SKM-1 (cell line): Measurements from ENCODE around the gene TAGLN3.

Experiments
- DNase-seq: peaks from one replicate; lab custom pipeline; 2025; ENCODE audit not compliant: unreplicated experiment; lab: John Stamatoyannopoulos, UW

The TAGLN3 gene

DNA sequence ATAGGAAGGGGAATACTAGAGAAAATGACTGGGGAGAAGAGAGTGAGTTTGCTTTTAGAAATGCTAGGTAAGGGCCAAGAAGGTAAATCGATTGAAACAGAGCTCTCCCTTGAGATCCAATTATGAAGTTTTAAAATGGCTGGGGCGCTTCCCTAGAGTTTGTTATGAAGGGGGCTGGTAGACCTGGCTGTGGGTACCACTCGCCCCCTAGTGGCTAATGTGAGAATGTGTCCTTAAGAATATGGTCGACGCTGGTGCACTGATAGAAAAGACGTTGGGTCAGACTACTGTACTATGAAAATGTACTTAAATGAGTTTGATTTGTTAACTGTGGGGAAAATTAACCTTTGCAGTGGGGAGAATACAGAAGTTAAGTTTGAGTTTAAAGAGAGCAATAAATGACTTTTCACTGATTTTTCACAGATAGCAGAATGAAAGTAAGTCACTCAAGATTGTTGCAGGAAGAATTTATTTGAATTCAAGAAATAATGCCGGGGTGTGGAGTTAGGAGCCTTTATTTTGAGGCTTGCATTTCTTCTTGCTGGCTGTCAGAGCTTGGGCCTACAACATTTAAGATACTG is 45.0 kb downstream of the TAGLN3 start:
- peak; percentile 64 for DNase-seq

DNA sequence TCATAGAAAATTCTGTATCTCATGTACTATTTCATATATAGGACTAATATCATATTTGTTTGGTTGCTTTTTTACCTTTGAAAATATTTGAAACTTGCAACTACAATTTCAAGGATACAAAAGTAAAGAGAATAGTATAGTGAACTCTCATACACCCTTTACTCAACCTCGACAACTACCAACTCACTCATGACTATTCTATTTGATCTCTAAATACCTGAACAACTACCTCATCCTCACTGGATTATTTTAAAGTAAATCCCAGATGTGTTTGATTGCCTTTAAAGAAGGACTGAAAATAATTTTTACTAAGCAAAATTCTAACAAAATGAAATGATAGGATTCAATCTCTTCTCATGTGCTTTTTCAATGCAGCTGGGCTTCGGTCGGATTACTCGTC is 47.9 kb downstream of the TAGLN3 start:
- no peak for DNase-seq

DNA sequence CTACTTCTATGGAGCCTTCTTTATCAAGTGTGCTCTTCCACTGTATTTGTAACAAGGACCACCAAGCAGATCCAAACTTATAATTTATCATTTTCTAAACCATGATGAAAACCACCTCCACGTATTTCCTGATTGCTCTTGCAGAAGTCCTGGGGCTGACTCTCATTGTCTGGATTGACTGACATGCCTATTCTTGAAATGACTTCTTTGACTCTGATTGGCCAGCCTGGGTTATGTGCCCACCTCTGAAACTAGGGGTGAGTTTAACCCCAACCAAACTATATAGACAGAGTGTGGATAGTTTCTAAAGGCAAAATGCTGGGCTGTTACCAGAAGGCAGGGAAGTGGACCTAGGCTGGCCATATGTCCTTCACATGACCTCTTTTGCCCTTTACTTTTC is 48.5 kb downstream of the TAGLN3 start:
- no peak for DNase-seq

DNA sequence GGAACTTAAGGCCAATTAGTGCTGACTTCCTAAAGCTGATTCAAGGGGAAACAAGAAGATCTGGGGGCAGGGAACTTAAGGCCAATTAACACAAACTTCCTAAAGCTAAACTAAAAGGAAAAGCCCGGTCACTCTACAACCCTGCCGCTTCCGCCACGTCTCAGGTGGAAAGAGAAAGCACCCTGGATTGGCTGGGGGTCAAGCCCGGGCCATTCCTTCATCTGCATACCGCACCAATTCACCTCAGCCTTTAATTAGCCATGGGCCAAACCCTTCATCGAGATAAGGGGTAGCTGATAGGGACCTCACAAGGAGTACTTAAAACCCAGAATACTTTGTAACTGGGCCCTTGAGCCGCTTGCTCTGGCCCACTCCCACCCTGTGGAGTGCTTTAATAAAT is 50.2 kb downstream of the TAGLN3 start:
- DNase-seq = no peak

DNA sequence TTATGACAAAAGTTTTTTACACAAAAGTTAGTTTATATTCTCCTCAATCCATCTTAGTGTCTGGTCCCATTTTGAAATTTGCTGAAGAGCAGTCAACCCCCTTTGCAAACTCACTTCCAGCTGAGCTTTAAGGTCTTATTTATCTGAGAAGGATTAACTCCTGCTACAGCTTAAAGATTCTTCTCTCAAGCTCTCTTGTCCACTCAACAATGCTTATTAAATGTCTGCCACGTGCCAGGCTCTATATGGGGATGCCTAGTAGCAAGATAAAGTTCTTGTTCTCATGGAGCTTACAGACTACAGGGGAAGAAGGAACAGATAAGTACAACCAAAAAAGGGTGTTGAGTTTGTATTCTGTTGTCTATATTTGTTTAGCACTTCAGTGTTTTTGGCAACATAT is 54.5 kb downstream of the TAGLN3 start:
- no peak for DNase-seq

DNA sequence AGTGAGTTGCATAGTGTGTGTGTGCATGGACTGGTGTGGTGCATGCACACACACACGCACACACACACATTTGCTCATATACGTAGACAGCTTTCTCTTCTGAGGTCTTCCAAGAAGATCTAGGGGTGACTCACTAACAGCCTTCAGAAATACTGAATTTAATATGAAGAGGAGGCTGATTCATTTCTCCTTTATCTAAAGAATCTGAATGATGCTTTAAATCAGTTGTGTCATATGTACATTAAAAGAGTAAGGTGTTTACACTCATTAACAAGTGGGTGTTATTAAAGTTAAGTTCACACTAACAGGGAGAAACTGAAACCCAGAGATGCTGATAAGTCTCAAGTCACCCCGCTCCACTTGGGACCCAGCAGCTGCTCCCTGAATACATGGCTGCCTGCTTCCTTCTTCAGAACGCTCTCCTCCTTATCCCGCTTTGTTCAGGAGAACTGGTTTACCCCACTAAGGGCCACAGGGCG is 57.8 kb downstream of the TAGLN3 start:
- no peak for DNase-seq

DNA sequence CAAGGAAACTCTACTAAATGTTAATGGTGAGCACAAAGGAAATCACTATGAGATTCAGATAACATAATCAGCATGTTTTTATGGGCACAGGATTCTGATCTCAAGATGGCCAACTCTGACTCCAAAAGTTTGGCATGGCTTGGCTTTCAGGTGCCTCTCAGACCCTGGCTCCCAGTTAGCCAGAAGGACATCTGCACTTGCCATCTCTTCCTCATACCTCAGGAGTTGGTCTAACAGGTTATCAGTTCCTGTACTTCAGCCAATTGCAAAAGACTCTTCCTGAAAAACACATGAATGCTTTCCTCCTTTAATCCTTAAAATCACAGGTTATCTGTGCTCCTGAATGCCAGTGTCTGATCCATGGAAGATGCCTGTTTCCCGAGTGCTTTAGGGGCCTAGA is 60.8 kb downstream of the TAGLN3 start:
- no peak for DNase-seq

DNA sequence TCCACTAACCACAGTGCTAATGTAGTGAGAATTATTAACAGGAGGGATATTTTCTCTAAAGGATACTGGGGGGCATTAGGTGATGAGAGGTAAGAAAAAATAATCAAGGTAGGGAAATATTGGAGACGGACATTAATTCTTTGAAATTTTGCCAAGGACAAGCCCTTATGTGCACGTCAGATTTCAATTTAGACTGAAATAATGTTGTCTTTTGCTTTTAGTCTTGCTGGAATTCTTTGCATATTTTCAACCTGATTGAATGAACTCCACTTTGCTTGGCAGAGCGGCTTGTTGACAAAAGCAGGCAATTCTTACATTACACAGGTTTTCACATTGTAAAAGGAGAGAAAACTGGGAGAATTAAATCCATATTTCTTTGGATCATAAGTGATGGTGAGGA is 62.4 kb downstream of the TAGLN3 start:
- no peak for DNase-seq
